Prostate gland (tissue), 2 donors: ENCODE measurements around the gene ZNF254. TPM values are rescaled to one million over a fixed set of nuclear protein-coding genes. Genes with fewer than 3 reads are reported as not detected.

ENCODE experiments used
- DNase-seq: peaks from one replicate; pipeline ENCODE4 v3.0.0-alpha.2; 2019; ENCODE audit warnings: low spot score
- H3K27ac ChIP-seq, 2 donors: fragments of 200-600 bp; sonication (generic); 2 replicates each; pipeline ENCODE4 v1.5.1; 2017 to 2019
- H3K27me3 ChIP-seq: fragments of 200-600 bp; sonication (generic); replicated peaks from 2 replicates; pipeline ENCODE4 v1.5.1; 2019; ENCODE audit not compliant: insufficient read depth
- H3K36me3 ChIP-seq, 2 donors: fragments of 200-600 bp; sonication (generic); 1 replicate in 1 of 2; 2 replicates in 1 of 2; pipeline versions ENCODE4 v1.5.1 to v1.8.1; 2017 to 2019
- H3K4me1 ChIP-seq: fragments of 200-600 bp; sonication (generic); replicated peaks from 2 replicates; pipeline ENCODE4 v1.5.1; 2019
- H3K4me3 ChIP-seq, 2 donors: fragments of 200-600 bp; sonication (generic); 2 replicates each; pipeline ENCODE4 v1.5.1; 2017 to 2019
- H3K9me3 ChIP-seq: fragments of 200-600 bp; sonication (generic); 2 replicates; pipeline ENCODE4 v1.5.1; 2017
- POLR2A ChIP-seq: fragments of 450-650 bp; IDR thresholded peaks from one replicate; pipeline ENCODE4 v1.6.1; 2016; ENCODE audit warnings: antibody characterized with exemption, mild to moderate bottlenecking
- POLR2AphosphoS5 ChIP-seq: sonication (generic); formaldehyde crosslinking; IDR thresholded peaks from one replicate; pipeline ENCODE4 v1.6.1; 2017; ENCODE audit warnings: antibody characterized with exemption
- WGBS: methylation state at CpG from one replicate; pipeline ENCODE4 v1.1.5; 2018; 5-methylcytosine and 5-hydroxymethylcytosine counted together
- intact Hi-C: fragments of 100-400 bp; cut with DNase I; formaldehyde crosslinking; loops from one replicate; pipeline ENCODE4 v1.14.2; 2022
- total RNA-seq, 2 donors: library from RNA; depleted of rRNA; stranded (reverse); fragments of >200 nt; gene quantifications; one replicate each; pipeline ENCODE4 v1.1.0, GENCODE V29; 2016
- TF ChIP-seq, protein P1 (sequence below), 4 experiments: fragments of 200-600 bp in 2 of 4; fragments of 450-650 bp in 2 of 4; sonication (generic) in 2 of 4; IDR thresholded peaks; 1 replicate in 3 of 4; 2 replicates in 1 of 4; pipeline ENCODE4 v1.5.1; 2016 to 2019; ENCODE audit warnings: antibody characterized with exemption in 4 of 4, mild to moderate bottlenecking in 2 of 4, moderate library complexity in 2 of 4

Gene ZNF254
- total RNA-seq, 2 donors from 2014 or later: 21.8 to 22.7 TPM

- no peaks in the 10 kb centered on the region for H3K9me3 ChIP-seq
- 84% methylated on average over 3 of the region's 3 CpGs for WGBS
- intact Hi-C loops: no loop called here
- no peak overlapping the region for H3K4me3 ChIP-seq
- TF ChIP-seq POLR2A (no peak), POLR2AphosphoS5 (no peak)
- TF ChIP-seq, protein P1, sequence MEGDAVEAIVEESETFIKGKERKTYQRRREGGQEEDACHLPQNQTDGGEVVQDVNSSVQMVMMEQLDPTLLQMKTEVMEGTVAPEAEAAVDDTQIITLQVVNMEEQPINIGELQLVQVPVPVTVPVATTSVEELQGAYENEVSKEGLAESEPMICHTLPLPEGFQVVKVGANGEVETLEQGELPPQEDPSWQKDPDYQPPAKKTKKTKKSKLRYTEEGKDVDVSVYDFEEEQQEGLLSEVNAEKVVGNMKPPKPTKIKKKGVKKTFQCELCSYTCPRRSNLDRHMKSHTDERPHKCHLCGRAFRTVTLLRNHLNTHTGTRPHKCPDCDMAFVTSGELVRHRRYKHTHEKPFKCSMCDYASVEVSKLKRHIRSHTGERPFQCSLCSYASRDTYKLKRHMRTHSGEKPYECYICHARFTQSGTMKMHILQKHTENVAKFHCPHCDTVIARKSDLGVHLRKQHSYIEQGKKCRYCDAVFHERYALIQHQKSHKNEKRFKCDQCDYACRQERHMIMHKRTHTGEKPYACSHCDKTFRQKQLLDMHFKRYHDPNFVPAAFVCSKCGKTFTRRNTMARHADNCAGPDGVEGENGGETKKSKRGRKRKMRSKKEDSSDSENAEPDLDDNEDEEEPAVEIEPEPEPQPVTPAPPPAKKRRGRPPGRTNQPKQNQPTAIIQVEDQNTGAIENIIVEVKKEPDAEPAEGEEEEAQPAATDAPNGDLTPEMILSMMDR (IDR thresholded peaks at IDR 0.05): no peak
- DNase-seq: no peak
- no peaks in the 10 kb centered on the region for H3K4me1 ChIP-seq
- H3K27me3 ChIP-seq: no peaks in the 10 kb centered on the region
- no peak overlapping the region for H3K27ac ChIP-seq
- peaks cover 7 to 13% of the 10 kb centered on the region in 2 donors for H3K36me3 ChIP-seq
Observed at GRCh38 chr19:24055548-24055947, 31.4 kb upstream of the ZNF254 start.

DNA sequence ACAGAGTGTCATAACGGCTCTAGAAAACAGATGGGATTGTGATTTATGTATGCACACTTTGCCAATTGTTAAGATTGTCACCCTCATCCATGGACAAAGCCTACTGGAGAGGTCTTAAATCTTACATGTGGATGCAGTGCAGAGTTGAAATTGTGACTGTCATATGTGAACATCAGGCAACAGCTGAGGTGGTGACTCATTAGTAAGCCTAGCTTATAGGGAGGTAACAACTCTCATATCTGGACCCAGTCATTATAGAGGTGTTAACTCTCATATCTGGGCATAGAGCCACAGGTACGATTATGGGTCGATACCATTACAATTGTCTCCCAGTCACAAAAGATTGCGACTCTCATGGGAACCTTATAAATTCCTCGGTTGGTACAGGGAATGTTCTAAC lies 29.8 kb upstream of the ZNF254 start:
- 68% methylated on average over 5 of the region's 5 CpGs for WGBS
- DNase-seq: no peak
- intact Hi-C loops: no loop called here
- H3K4me3 ChIP-seq: no peak overlapping the region
- H3K27ac ChIP-seq: no peak overlapping the region
- H3K4me1 ChIP-seq: no peaks in the 10 kb centered on the region
- no peaks in the 10 kb centered on the region for H3K27me3 ChIP-seq
- TF ChIP-seq, protein P1 (IDR thresholded peaks at IDR 0.05): no peak
- TF ChIP-seq POLR2A (no peak), POLR2AphosphoS5 (no peak)
- H3K9me3 ChIP-seq: no peaks in the 10 kb centered on the region
- H3K36me3 ChIP-seq: peaks cover 0 to 4% of the 10 kb centered on the region in 2 donors

- intact Hi-C loops: no loop called here
- Histone ChIP-seq H3K9me3 (no peaks in the 10 kb centered on the region), H3K4me3 (no peak overlapping the region), H3K27me3 (no peaks in the 10 kb centered on the region), H3K36me3 (peaks cover 0 to 4% of the 10 kb centered on the region in 2 donors), H3K27ac (no peak overlapping the region), H3K4me1 (no peaks in the 10 kb centered on the region)
- no peak for DNase-seq
- 66% methylated on average over 2 of the region's 2 CpGs for WGBS
- TF ChIP-seq, protein P1 (IDR thresholded peaks at IDR 0.05): no peak
- no peak for TF ChIP-seq POLR2A
- no peak for TF ChIP-seq POLR2AphosphoS5
Observed at GRCh38 chr19:24059563-24060295, 27.3 kb upstream of the ZNF254 start.

DNA sequence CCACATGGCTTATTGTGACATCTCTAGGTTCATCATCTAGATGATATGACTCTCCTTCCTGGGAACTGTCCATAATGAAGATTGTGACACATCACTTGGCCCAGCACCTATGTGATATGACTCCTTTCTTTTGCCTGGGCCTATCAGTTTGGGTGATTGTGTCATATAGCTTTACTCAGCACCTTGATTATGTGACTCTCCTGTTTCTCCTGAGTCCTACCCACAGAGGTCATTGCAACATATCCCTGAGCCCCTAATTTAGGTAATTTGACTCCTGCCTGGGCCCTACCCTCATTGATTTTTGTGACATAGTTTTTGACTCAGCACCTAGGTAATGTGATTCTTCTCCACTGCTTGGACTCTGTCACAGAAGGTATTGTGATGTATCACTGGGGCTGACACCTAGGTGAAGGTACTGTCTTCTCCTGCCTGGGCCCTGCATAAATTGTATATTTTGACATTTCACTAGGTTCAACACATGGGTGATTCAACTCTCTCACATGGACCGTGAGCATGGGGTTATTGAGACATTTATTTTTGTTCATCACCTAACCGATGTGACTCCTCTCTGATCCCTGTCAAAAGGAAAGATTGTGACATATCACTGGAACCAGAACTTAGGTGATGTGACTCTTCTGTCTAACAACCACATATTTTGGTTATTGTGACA lies 26.2 kb upstream of the ZNF254 start:
- H3K36me3 ChIP-seq: peaks cover 0 to 4% of the 10 kb centered on the region in 2 donors
- H3K4me1 ChIP-seq: no peaks in the 10 kb centered on the region
- H3K27me3 ChIP-seq: no peaks in the 10 kb centered on the region
- intact Hi-C loops: no loop called here
- TF ChIP-seq, protein P1 (IDR thresholded peaks at IDR 0.05): no peak
- no peak for TF ChIP-seq POLR2AphosphoS5
- TF ChIP-seq POLR2A: no peak
- H3K9me3 ChIP-seq: no peaks in the 10 kb centered on the region
- no peak for DNase-seq
- no peak overlapping the region for H3K27ac ChIP-seq
- no peak overlapping the region for H3K4me3 ChIP-seq
- WGBS: 93% methylated on average over 2 of the region's 2 CpGs

DNA sequence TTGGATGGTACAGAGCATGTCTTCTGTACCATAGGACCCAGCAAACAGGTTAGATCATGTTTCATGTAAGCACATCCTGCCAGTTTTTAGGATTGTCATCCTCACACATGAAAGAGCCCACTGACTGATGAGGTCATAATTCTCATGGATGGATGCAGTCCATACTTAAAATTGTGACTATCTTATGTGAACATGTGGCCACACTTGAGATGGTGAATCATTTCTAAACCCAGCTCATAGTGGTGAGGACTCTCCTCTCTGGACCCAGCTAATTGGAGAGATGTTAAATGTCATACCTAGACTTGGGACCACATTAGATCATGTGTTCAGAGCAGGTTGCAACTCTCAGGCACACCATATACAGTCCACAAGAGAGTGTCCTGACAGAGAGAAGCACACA lies 24.8 kb upstream of the ZNF254 start:
- H3K36me3 ChIP-seq: peaks cover 0 to 4% of the 10 kb centered on the region in 2 donors
- H3K27ac ChIP-seq: no peak overlapping the region
- TF ChIP-seq POLR2A (no peak), POLR2AphosphoS5 (no peak)
- TF ChIP-seq, protein P1 (IDR thresholded peaks at IDR 0.05): no peak
- no peak for DNase-seq
- intact Hi-C loops: no loop called here
- no peaks in the 10 kb centered on the region for H3K4me1 ChIP-seq
- no peaks in the 10 kb centered on the region for H3K27me3 ChIP-seq
- no peak overlapping the region for H3K4me3 ChIP-seq
- no peaks in the 10 kb centered on the region for H3K9me3 ChIP-seq
